ENCODE results near the gene NEK9.
A peak's percentile ranks its signal among the peaks of the same experiment; 100 is the strongest.

DNA sequence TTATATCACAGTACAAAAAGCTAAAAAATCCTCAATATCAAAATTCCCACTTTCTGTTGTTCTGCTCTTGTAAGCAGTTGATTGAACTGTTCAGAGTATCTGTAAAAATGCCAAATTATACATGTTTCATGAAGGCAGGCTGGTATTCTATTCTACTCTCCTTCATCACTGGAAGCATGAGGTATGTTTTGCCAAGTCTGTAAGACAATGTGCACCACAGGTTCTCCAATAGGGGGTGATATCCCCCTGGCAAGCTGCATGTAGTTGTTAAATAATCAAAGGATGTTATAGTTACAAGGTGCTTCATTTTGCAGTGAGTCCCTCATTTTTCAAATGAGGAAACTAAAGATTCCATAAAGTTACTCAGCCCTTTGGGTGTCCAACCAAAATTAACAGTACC, 15.1 kb upstream of the NEK9 start:
- TF ChIP-seq EZH2 (IDR thresholded peaks at IDR 0.05; ENCODE audit: low read length, unreplicated experiment): no peak
- TF ChIP-seq, protein P1, sequence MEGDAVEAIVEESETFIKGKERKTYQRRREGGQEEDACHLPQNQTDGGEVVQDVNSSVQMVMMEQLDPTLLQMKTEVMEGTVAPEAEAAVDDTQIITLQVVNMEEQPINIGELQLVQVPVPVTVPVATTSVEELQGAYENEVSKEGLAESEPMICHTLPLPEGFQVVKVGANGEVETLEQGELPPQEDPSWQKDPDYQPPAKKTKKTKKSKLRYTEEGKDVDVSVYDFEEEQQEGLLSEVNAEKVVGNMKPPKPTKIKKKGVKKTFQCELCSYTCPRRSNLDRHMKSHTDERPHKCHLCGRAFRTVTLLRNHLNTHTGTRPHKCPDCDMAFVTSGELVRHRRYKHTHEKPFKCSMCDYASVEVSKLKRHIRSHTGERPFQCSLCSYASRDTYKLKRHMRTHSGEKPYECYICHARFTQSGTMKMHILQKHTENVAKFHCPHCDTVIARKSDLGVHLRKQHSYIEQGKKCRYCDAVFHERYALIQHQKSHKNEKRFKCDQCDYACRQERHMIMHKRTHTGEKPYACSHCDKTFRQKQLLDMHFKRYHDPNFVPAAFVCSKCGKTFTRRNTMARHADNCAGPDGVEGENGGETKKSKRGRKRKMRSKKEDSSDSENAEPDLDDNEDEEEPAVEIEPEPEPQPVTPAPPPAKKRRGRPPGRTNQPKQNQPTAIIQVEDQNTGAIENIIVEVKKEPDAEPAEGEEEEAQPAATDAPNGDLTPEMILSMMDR (conservative IDR thresholded peaks at IDR 0.05; ENCODE audit: low read depth, low read length): peak; percentile 66
